Mesenteric fat pad (tissue), 1 donor: Measurements from ENCODE around the gene SLC45A3. TPM values are rescaled to one million over a fixed set of nuclear protein-coding genes. Genes with fewer than 3 reads are reported as not detected.

Experiments
- DNase-seq: peaks from one replicate; pipeline ENCODE4 v3.0.0-alpha.2; 2020; ENCODE audit warnings: low spot score
- total RNA-seq: library from RNA; stranded (reverse); fragmentation: NEBNext Ultra II Directional; extraction: Animal tissue kit (Norgen Biotek cat#: 25700); gene quantifications from one replicate; pipeline ENCODE4 v1.2.1, GENCODE V29; 2021
- donor health status: DM: yes; HTN: yes; CAD: no.

SLC45A3 gene
- total RNA-seq, 1 donor from 2014 or later, result 2.0 TPM

DNA sequence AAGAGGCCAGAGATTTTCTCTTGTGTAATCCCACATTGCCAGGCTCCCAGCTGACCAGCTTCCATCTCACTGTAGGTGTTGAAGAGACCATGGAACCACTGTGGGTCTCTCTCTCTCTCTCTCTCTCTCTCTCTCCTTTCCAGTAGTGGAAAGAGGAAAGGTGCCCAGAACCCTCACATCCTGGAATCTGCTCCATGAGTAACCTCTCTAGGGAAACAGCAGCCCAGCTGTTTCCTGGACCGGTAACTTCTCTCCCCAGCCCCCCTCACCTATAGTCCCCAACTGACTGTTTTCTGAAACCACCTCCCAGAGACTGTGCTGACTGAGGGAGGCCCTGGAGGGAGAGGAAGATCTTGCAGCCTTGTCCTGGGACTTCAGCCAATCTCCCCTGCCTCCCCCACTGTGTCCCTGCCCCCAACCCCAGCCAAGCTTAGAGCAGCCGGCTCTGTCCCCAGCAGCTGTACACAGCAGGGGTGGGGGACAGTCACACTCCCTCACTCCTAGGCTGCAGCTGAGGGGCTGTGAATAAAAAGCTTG is 20.6 kb upstream of the SLC45A3 start:
- DNase-seq, result peak; percentile 53

DNA sequence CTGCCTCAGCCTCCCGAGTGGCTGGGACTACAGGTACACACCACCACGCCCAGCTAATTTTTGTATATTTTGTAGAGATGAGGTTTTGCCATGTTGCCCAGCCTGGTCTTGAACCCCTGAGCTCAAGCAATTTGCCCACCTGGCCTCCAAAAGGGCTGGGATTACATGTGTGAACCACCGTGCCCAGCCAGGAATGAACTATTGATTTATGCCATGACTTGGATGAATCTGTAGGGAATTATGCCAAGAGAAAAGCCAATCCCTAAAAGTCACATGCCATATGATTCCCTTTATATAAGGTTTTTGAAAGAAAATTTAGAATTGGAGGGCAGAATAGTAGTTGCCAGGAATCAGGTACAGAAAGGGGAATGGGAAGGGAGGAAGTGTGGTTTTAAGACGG is 19.1 kb upstream of the SLC45A3 start:
- no peak for DNase-seq

DNA sequence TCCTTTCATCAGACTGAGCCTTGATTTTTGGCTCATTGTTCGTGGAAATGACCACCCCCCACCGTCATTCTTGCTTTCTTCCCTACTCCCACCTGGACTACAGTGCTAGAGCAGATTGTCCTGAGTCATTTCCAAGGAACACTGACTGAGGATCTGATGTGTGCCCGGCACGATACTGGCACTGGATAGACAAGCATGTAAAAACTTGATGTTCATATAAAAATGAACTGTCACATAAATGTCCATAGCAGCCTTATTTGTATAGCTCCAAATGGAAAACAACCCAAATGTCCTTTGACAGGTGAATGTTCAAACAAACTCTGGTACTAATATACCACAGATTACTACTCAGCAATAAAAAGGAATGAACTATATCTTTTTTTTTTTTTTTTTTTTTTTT is 18.6 kb upstream of the SLC45A3 start:
- no peak for DNase-seq

DNA sequence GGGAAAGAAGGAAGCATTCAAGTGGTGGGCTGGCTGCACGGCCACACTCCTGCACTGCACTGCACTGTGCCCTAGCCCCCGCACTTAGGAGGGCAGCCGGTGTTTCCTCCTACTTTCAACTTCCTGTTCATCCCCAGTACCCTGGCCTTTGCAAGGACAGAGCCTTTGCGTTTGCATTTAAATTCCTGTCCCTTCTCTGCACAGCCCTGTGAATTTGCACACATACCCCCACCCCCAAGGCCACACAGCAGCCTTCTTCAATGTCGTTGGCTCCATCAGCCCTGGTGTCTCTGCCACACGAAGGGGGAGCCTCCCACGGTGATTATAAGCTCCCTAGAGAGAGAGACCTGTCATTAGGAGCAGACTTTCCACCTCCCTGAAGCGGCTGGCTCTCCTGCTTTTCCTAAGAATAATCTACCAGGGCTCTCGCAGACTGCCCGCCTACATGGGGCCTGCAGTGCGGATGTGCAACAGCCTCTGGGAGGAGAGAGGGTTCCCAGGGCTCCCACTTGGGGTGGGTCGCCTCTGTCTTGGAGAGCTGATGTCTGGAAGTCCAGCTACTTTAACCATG is 13.2 kb upstream of the SLC45A3 start:
- peak; percentile 59 for DNase-seq

DNA sequence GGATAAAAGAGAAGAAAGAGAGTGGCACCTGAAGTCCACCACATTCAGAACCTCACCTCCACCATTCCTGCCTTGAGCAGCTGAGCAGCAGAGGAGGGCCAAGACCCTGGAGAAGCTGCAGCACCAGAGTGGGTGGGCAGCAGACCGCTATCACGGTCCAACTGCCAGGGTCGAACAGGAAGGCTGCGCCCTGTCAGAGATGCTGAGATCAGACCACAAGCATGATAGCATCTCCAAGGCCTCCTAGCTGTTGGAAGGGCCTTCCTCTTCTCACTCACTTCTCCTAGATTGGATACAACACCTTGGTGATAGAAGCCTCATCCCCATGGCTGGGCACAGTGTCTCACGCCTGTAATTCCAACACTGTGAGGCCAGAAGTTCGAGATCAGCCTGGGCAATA is 12.1 kb upstream of the SLC45A3 start:
- no peak for DNase-seq

DNA sequence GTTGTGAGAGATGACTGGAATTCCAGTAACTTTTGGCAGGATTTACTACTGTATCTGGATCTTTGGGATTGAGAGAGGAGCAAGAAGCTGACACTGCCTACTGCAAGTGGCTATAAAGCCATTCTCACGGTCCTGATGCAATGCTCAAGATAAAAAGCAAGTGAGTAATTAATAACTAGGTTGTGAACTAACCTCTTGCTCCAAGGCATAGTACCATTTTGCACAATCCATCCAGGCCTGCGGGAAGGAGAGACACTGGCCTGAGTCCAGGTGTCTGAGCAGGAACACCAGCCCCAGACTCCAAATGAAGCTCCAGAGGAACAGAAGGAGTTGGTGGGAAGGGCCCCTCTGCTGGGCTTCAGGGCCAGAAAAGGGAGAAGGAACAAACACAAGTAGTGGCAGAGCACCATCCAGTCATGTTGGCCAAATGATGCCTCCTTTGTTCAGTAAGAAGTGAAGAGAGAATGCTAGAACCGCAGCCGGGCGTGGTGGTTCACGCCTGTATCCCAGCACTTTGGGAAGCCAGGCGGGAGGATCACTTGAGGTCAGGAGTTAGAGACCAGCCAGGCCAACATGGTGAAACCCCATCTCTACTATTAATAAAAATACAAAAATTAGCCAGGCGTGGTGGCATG is 9.9 kb upstream of the SLC45A3 start:
- DNase-seq, result peak; percentile 80

DNA sequence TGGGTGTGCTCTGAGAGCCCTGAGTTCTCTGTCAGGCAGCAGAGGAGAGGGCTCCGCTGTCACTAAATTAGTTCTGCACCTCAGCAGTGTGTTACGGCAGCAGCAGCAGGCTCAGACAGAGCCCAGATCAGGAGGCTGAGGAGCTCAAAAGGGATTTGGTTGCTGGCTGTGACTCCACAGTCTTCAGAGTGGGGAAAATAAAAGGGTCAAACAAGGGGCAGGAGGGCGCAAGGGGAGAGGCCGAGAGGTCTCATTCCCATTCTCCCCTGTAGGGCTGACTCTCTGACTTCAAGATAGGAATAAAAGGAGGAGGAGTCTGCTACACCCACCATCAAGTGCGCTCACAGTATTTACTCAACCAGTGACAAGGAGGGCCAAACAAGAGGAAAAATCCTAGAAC is 9.2 kb upstream of the SLC45A3 start:
- DNase-seq, result no peak

DNA sequence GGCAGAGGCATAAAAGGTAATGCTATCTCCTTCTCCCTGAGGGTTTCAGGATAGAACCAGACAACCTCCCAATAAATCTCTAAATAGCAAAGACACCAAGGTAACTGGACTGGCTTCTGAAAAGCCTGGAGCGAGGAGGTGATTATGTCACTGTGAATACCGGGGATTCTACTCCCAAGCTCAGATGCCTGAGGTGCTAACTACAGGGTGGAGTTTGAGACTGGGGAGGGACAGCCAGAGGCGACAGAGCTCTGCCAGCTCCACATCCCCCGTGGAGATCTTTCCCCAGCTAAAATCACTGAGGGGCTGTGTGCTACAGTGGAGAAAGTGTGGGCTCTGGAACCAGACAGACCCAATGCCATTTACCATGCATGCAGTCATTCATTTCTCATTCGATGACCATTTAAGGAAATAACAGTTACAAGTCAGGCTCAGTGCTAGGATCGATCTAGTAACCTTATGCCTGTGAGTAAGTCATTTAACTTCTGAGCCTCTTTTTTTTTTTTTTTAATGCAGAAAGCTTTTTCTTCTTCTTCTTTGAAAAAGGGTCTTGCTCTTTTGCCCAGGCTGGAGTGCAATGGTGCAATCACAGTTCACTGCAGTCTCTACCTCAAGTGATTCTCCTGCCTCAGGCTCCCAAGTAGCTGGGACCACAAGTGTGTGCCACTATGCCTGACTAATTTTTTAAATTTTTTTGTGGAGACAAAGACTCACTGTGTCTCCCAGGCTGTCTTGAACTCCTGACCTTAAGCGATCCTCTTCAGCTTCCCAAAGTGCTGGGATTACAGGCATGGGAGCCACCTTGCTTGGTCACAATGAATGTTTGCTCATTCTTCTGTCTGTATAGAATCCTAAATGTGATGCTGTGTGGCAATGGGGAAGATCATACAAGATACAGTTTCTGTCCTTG is 8.1 kb upstream of the SLC45A3 start:
- DNase-seq, result no peak

DNA sequence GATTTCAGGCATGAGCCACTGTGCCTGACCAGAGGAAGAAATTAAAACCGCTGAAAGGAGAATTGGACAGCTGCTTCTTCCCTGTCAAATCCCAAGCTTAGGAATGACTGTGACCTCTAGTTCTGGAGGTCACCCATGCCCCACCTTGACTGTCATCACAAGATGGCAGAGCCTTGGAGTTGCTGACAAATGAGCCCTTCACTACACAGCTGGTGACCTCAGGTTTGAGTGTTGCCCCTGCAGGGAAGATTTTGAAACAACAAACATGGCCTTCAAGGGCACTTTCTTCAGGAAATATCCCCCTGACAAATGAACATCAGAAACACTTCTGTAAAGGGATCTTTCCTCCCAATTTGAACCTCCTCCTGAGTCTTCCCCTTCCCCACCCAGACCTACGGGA is 6.9 kb upstream of the SLC45A3 start:
- DNase-seq, result no peak

DNA sequence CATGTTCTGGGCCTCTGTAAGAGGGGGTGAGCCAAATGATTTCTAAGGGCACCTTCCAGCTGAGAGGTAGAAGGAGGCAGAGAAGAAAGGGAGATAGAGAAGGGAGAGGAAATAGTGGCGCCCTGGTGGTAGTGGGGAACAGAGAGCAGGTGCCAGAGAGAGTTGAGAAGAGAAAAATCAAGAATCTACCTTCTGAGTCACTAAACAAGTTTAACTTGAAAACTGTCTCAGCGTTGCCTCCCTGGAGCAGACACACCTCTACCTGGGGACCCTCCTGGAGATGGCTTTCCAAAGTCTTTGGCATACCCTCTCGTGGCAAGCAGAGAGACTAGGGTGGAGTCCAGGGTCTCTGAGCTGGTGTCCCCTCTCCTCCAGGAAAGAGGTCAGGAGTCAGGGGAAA is 1.1 kb upstream of the SLC45A3 start:
- DNase-seq, result no peak

DNA sequence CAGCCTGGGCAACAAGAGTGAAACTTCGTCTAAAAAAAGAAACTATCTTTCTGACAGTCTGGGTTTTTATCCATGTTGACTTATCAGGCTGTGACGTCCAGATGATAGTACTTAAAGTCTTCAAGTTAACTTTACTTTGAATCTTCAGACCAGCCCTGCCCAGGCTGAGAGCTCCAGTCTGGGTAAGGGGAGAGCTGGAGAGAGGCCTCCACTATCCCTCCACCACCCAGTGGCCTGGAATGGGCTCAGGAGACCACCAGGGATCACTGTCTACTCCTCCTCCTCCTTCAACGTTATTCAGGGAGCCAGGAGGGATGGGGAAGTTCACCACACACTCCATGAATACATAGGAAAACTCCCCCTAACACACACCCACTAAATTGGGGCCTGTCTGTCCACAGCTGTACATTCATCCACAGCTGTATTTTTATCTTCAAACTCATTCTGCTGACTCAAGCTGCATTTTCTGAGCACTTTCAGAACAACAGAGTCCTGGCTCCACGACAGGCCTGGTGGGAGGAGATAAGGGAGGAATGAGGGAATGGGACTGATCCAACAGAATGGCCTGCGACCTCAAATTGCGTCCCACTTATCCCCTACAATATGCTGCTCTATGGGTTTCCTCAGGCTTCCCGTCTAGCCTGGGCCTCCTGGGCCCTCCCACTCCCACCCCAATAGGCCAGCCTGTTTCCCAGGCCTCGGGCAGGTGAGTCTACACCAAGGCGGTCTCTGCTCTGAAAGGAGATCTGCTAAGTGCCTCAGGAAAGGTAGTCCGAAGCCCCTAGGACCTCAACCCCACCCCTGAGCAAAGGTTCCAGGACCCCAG is 1.8 kb downstream of the SLC45A3 start:
- DNase-seq, result no peak

DNA sequence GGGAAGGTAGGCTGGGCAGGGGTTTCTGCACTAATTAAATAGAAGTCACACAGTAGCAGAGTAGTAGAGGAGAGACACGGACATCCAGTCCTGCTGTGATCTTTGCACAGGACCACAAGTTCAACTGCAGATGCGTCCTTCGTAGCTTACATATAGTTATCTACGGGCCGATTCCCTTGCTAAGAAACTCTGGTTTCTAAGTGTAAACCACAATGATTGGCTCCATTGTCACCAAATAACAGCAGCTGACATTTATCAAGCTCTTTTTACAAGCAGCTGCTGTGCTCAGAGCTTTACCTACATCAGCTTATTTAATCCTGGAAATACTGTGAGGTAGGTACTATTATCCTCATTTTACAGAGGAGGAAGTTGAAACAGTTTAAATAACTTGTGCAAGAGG is 3.1 kb downstream of the SLC45A3 start:
- DNase-seq, result no peak

DNA sequence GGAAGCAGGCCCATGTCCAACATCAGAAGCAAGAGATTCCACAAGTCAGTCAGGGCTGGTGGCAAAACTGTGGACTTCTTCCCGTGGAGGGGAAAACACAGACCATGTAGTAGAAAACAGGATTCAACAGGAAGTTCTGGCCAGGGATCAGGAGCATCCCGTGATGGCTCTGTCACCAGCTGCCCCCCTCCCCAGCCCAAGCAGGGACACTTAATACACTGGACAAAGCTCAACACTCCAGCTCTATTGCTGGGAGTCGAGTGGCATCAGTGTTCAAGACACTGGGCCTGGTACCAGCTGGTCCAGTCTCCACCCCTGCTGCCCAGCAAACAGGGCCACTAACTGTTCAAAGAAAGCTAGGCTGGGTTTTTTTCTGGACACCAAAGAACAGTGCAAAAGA is 3.7 kb downstream of the SLC45A3 start:
- DNase-seq, result no peak

DNA sequence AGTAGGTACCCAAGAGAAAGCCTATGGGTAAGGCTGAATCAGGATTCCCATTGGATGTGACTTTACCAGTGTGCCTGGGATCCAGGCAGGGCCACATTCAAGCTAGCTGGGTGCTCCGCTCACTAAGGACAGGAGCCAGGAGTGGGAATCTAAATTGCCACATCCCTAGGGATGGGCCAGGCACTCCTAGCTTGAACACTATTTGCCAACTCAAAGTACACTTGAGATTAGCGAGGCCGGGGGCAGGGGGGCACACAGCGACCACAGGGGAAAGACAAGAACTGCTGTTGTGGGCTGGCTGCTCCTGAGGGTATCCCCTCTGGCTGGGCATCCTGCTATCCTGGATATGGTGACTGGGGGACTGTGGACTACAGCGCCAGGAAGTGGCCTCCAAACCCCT is 4.3 kb downstream of the SLC45A3 start:
- DNase-seq, result no peak

DNA sequence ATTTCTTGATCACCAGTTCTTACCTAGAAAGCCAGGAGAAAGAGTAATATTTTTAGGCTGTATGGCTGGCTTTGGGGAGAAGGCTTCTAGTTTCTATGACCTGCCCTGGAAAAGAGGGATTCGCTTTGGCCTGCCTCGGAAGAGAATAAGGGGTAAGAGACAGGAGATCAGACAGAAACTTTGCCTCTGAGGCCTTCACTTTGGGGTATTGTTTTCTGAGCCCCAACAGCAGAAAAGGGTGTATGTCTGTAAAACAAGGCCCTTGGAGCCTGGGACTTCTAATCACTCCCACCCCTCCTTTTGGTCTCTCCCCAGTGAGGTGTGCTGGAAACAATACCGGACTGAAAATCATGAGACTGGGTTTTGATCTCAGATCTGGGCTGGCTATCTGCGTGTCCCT is 5.1 kb downstream of the SLC45A3 start:
- DNase-seq, result no peak

DNA sequence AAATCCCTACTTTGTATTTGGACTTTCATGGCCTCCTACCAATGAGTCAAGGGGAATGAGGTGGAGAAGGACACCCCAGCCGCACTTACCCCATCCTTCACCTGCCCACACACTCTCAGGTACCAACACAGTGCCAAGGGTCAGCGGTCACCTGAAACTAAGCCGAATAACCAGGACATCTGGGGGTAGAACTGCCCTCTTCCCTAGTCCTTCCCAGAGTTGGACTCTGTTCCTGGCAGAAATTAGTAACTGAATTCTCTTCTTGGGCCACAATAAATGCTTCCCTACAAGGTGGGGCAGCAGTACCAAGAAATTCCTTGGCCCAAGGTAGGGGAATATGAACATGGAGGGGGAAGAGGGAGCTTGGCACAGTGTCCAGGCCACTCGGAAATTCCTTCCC is 7.3 kb downstream of the SLC45A3 start:
- DNase-seq, result no peak

DNA sequence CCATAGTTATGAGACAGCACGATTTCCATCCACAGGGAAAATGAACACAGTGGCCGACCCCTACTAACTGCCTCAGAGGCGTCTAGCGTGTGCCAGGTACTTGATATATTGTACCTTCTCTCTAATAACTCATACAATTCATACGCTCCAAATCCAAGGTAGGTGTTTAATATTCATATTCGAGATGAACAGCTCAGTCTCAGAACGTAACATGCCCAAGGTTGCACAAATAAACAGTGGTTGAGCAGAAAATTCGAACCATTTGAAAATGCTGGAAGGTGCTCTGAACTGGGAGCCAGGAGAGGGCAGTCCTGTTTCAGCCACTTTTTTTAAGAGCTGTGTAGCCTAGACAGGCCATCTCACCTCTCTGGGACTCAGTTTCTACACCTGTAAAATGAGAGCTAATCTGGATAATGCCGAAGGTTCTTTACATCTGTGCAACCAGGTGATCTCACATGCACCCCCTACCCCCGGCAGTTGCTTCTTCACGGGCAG is 7.9 kb downstream of the SLC45A3 start:
- DNase-seq, result no peak

DNA sequence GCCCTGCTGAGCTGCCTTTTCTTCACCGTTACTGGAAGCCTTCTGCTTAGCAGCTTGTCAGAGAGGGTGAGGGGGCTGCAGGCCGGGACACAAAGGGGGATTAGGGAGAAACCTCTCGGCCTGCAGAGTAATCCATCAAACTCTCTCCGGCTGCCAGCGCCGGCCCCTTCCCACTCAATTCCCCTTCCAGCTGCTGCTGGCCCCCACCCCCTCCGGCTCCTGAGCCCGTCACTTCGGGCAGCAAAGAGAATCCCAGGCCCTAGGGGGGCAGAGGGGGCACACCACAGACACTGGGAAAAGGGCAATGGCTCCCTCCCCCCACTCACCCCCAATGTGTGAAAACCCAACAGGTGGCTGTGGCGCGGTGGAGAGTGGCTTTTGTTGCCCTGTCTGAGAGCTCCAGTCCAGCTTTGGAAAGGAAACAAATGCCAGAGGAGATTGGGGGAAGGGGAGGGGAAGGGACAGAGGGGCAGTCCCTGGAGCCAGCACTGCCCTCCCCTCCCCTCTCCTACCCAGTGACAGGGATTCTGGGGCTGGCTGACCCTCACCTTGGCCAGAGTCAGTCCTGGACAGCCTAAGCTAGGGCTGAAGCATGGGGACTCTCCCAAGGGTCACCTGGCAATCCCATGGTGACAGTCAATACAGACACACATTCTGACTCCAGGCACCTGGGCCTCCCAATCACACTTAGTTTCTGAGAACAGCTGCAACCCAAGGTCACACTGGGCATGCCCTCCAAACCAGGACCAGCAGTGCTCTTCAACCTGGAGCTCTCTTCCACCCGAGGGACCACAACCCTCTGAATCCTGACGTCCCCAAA is 9.5 kb downstream of the SLC45A3 start:
- DNase-seq, result no peak

DNA sequence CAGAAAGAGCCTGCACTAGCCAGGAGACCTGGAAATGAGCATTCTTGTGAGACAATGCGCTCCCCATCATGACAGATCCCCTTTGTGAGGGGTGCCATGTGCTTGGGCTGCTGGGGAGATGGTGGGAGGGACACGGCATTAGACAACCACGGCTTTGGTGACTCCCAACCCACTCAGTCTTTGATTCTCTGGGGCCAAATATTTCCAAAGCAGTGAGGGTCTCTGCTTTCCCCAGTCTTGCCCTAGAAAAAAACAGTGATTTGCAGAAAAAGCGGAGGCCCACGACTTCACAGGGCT is 10.2 kb downstream of the SLC45A3 start:
- no peak for DNase-seq

DNA sequence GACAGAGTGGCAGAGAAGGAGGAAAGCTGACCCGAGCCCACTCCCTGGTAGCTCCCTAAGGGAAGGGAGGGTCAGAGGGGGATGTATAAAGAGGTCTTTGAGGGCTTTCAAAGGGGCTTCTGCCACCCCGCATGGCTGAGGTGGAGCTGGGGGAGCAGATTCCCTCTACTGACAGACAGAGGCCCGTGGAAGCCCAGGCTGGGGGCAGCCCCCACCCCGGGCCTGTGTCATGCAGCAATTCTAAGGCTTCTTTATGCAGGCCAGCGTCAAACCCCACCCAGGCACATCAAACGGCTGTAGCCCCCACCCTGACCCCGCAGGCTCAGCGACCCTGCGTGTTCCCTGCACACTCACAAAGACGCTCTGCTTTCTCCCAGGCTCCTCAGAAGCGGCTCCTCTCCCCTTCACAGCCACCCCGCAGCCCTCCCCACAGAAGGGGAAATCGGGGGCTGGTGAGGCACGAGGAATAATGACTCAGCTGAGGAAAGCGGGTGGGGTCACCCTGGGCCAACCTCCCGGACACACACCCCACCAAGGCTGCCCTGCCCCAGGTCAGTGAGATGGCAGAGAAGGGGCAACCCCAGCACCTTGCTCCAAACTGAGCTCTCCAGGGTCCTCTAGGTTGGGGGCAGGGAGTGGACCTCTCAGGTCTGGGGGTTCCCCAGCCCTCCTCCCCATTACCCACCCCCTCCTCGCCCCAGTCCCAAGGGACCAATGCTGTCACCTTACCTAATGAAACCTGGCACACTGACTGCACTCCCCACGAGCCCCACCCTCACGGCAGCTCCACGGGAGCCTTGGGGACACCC is 10.8 kb downstream of the SLC45A3 start:
- no peak for DNase-seq
